Sigmoid colon (tissue), 7 donors: ENCODE data around the gene MTRF1L. TPM values are rescaled to one million over a fixed set of nuclear protein-coding genes. Genes with fewer than 3 reads are reported as not detected.
A peak's percentile ranks its signal among the peaks of the same experiment; 100 is the strongest.

Experiments used
- DNase-seq: peaks from one replicate; pipeline ENCODE4 v3.0.0-alpha.2; 2019
- H3K27ac ChIP-seq, 4 donors: fragments of 200-600 bp; sonication (generic); one replicate each; pipeline ENCODE4 v1.5.1; 2016 to 2019; ENCODE audit warnings: mild to moderate bottlenecking in 1 of 4
- H3K27me3 ChIP-seq, 3 donors: fragments of 200-600 bp; sonication (generic); one replicate each; pipeline ENCODE4 v1.5.1; 2019; ENCODE audit warnings: mild to moderate bottlenecking in 1 of 3
- H3K36me3 ChIP-seq, 4 donors: fragments of 200-600 bp; sonication (generic); one replicate each; pipeline ENCODE4 v1.5.1; 2016 to 2019
- H3K4me1 ChIP-seq, 4 donors: fragments of 200-600 bp; sonication (generic); one replicate each; pipeline ENCODE4 v1.5.1; 2017 to 2019
- H3K4me3 ChIP-seq, 4 donors: fragments of 200-600 bp; sonication (generic); one replicate each; pipeline ENCODE4 v1.5.1; 2017 to 2019; ENCODE audit warnings: mild to moderate bottlenecking in 2 of 4, moderate library complexity in 1 of 4
- H3K9me3 ChIP-seq, 4 donors: fragments of 200-600 bp in 3 of 4; sonication (generic) in 3 of 4; one replicate each; pipeline versions ENCODE4 v1.5.1 to v1.6.1; 2013 to 2019
- CTCF ChIP-seq, 4 experiments: fragments of 450-650 bp in 3 of 4; fragments of 200-600 bp in 1 of 4; IDR thresholded peaks; one replicate each; pipeline ENCODE4 v1.5.1; 2016 to 2019; ENCODE audit warnings: antibody characterized with exemption in 4 of 4, mild to moderate bottlenecking in 3 of 4, moderate library complexity in 2 of 4
- EP300 ChIP-seq, 4 donors: sonication (generic); formaldehyde crosslinking; IDR thresholded peaks; one replicate each; pipeline ENCODE4 v1.6.1; 2017; ENCODE audit warnings: antibody characterized with exemption in 4 of 4
- POLR2A ChIP-seq, 2 donors: fragments of 450-650 bp; IDR thresholded peaks; one replicate each; pipeline ENCODE4 v1.6.1; 2016; ENCODE audit warnings: antibody characterized with exemption in 2 of 2, mild to moderate bottlenecking in 2 of 2, moderate library complexity in 2 of 2
- POLR2AphosphoS5 ChIP-seq, 4 donors: sonication (generic); formaldehyde crosslinking; IDR thresholded peaks; one replicate each; pipeline ENCODE4 v1.6.1; 2017; ENCODE audit warnings: antibody characterized with exemption in 4 of 4
- WGBS, 2 donors: extraction: QIAGEN DNeasy Blood & Tissue Kit; methylation state at CpG; one replicate each; pipeline ENCODE4 v1.1.7; 2013; 5-methylcytosine and 5-hydroxymethylcytosine counted together
- intact Hi-C: fragments of 100-400 bp; cut with DNase I; formaldehyde crosslinking; loops from one replicate; pipeline ENCODE4 v1.15.1; 2023
- polyA plus RNA-seq, 3 donors: library from polyadenylated mRNA; stranded (reverse); fragments of 200-250 nt; gene quantifications; one replicate each; pipeline ENCODE4 v1.2.3, GENCODE V29; 2013
- total RNA-seq, 4 donors: library from RNA; depleted of rRNA; stranded (reverse); fragments of >200 nt; gene quantifications; one replicate each; pipeline ENCODE4 v1.1.0, GENCODE V29; 2016
- donor health status: healthy with polysubstance abuse.
- donor health status: Bipolar disorder and iron deficiency.
- donor health status: healthy.

MTRF1L gene
- total and polyA plus RNA-seq, 7 donors = 9.8 to 25.3 (median 19.9) TPM

- no peak for DNase-seq
- TF ChIP-seq EP300 (IDR thresholded peaks at IDR 0.05) (no peak), CTCF (IDR thresholded peaks at IDR 0.05) (peak in 1 of 4 experiments; percentile 7)
- no peaks in the 10 kb centered on the region for H3K9me3 ChIP-seq
- H3K4me3 ChIP-seq = no peak overlapping the region
- H3K27me3 ChIP-seq = no peaks in the 10 kb centered on the region
- no peak overlapping the region for H3K27ac ChIP-seq
- H3K4me1 ChIP-seq = no peaks in the 10 kb centered on the region
- no peaks in the 10 kb centered on the region for H3K36me3 ChIP-seq
- 67 to 73% methylated on average over 9 of the region's 9 CpGs for WGBS, 2 donors
- intact Hi-C loops = no loop called here
Measured at GRCh38 chr6:153032255-153032882, 29.9 kb upstream of the MTRF1L start.

- intact Hi-C loops = no loop called here
- WGBS, 2 donors = 31 to 51% methylated on average over 1 of the region's 1 CpG
- Histone ChIP-seq H3K36me3 (no peaks in the 10 kb centered on the region), H3K4me1 (no peaks in the 10 kb centered on the region), H3K9me3 (no peaks in the 10 kb centered on the region), H3K4me3 (no peak overlapping the region), H3K27ac (no peak overlapping the region), H3K27me3 (no peaks in the 10 kb centered on the region)
- no peak for TF ChIP-seq CTCF (IDR thresholded peaks at IDR 0.05)
- TF ChIP-seq EP300 (IDR thresholded peaks at IDR 0.05) = no peak
- no peak for TF ChIP-seq POLR2A (IDR thresholded peaks at IDR 0.05)
- no peak for TF ChIP-seq POLR2AphosphoS5 (IDR thresholded peaks at IDR 0.05)
- DNase-seq = no peak
Measured at GRCh38 chr6:153031335-153031955, 28.9 kb upstream of the MTRF1L start.

GRCh38 chr6:153028963-153029362, 26.5 kb upstream of the MTRF1L start:
- no peak for DNase-seq
- WGBS, 2 donors = 56 to 72% methylated on average over 4 of the region's 4 CpGs

GRCh38 chr6:153028286-153028685, 25.8 kb upstream of the MTRF1L start:
- WGBS, 2 donors = 94 to 96% methylated on average over 2 of the region's 2 CpGs
- intact Hi-C loops = no loop called here
- no peaks in the 10 kb centered on the region for H3K36me3 ChIP-seq
- H3K4me3 ChIP-seq = no peak overlapping the region
- H3K4me1 ChIP-seq = no peaks in the 10 kb centered on the region
- H3K27ac ChIP-seq = no peak overlapping the region
- H3K27me3 ChIP-seq = no peaks in the 10 kb centered on the region
- H3K9me3 ChIP-seq = no peaks in the 10 kb centered on the region
- DNase-seq = no peak
- no peak for TF ChIP-seq POLR2A (IDR thresholded peaks at IDR 0.05)
- no peak for TF ChIP-seq EP300 (IDR thresholded peaks at IDR 0.05)
- no peak for TF ChIP-seq POLR2AphosphoS5 (IDR thresholded peaks at IDR 0.05)
- TF ChIP-seq CTCF (IDR thresholded peaks at IDR 0.05) = no peak

More at GRCh38 chr6:153028963-153029362, 26.5 kb upstream of the MTRF1L start:
- Histone ChIP-seq H3K4me3 (no peak overlapping the region), H3K27me3 (no peaks in the 10 kb centered on the region), H3K4me1 (no peaks in the 10 kb centered on the region), H3K36me3 (no peaks in the 10 kb centered on the region), H3K27ac (no peak overlapping the region), H3K9me3 (no peaks in the 10 kb centered on the region)
- TF ChIP-seq POLR2AphosphoS5 (IDR thresholded peaks at IDR 0.05) = no peak
- TF ChIP-seq CTCF (IDR thresholded peaks at IDR 0.05) = no peak
- no peak for TF ChIP-seq POLR2A (IDR thresholded peaks at IDR 0.05)
- no peak for TF ChIP-seq EP300 (IDR thresholded peaks at IDR 0.05)
- intact Hi-C loops = no loop called here
